Right lobe of liver (tissue), 4 donors: ENCODE measurements around the gene HCN2.

ENCODE experiments used
- CTCF ChIP-seq, 4 donors: fragments of 200-600 bp in 3 of 4; fragments of 450-650 bp in 1 of 4; IDR thresholded peaks; one replicate each; pipeline versions ENCODE4 v1.5.1 to v1.8.0; 2016 to 2022; ENCODE audit warnings: antibody characterized with exemption in 4 of 4, mild to moderate bottlenecking in 2 of 4
- POLR2A ChIP-seq: fragments of 450-650 bp; IDR thresholded peaks from one replicate; pipeline ENCODE4 v1.6.1; 2017; ENCODE audit warnings: antibody characterized with exemption, mild to moderate bottlenecking
- donor health status: DM: no; HTN: no; CAD: no.
- donor health status: DM: no; HTN: no; CAD: no.
- donor health status: DM: no; HTN: yes; CAD: no.

DNA sequence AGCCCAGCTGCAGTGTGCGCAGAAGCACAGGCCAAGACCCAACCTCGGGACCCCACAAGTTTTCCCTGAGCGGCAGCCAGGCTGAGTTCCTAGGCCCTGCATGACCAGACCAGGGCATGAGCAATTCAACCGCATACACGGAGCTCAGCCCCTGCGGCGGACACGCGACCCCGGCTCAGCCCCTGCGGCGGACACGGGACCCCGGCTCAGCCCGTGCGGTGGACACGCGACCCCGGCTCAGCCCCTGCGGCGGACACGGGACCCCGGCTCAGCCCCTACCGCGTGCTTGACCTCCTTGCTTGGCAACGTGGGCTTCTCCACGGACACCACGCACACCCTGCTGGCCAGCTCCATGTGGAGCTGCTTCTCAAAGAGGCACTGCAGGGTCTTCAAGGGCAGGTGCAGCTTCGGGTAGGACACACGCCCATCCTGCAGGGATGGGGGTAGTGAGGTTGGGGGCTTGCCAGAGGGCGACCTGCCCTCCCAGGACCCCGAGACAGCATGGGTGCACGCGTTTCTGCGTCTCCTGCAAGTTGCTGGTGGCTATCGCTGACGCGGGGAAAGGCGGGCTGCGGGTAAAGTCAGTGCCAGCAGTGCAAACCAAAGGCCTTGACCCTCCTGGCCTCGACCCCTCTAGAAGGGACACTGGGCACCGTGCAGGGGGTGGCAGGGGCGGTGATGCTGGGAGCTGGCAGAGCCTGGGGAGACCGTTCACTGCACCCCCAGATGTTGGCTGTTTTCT, 33.7 kb downstream of the HCN2 start:
- no peak for TF ChIP-seq CTCF (IDR thresholded peaks at IDR 0.05)
- no peak for TF ChIP-seq POLR2A
